GM12878 (cell line): ENCODE results near the gene SMARCC2. TPM values are rescaled to one million over a fixed set of nuclear protein-coding genes. Genes with fewer than 3 reads are reported as not detected.

ENCODE experiments used
- BHLHE40 ChIP-seq, 2 experiments: fragments of 450-650 bp in 1 of 2; IDR thresholded peaks; 2 replicates each; pipeline ENCODE4 v1.6.1; 2011 to 2017; ENCODE audit warnings: low read depth in 2 of 2, borderline replicate concordance in 1 of 2, improper control_type of control experiment in 1 of 2, low read length in 1 of 2, mild to moderate bottlenecking in 1 of 2
- CBFB ChIP-seq: IDR thresholded peaks from 2 replicates; pipeline ENCODE4 v1.6.1; 2016; ENCODE audit warnings: antibody characterized with exemption, low read depth
- EGR1 ChIP-seq, 2 experiments: IDR thresholded peaks; 1 replicate in 1 of 2; 2 replicates in 1 of 2; pipeline ENCODE4 v1.6.1; 2011 to 2012; ENCODE audit warnings: low read depth in 2 of 2, low read length in 2 of 2, borderline replicate concordance in 1 of 2, mild to moderate bottlenecking in 1 of 2, moderate library complexity in 1 of 2
- GABPA ChIP-seq: IDR thresholded peaks from 2 replicates; pipeline ENCODE4 v1.6.1; 2014; ENCODE audit warnings: antibody characterized with exemption, low read depth, mild to moderate bottlenecking, inconsistent platforms
- GATAD2B ChIP-seq: fragments of 450-650 bp; conservative IDR thresholded peaks from 2 replicates; pipeline ENCODE4 v1.6.1; 2017; ENCODE audit warnings: low read depth, mild to moderate bottlenecking, moderate library complexity
- HCFC1 ChIP-seq: fragments of 150-350 bp; IDR thresholded peaks from 2 replicates; pipeline ENCODE4 v1.6.1; 2014; ENCODE audit warnings: low read length
- HDGF ChIP-seq: fragments of 450-650 bp; IDR thresholded peaks from 2 replicates; pipeline ENCODE4 v1.6.1; 2016; ENCODE audit warnings: antibody characterized with exemption
- IKZF2 ChIP-seq, 2 experiments: fragments of 450-650 bp; IDR thresholded peaks; 2 replicates each; pipeline ENCODE4 v1.6.1; 2017; ENCODE audit warnings: mild to moderate bottlenecking in 2 of 2, moderate library complexity in 2 of 2
- MTA2 ChIP-seq: fragments of 450-650 bp; IDR thresholded peaks from 2 replicates; pipeline ENCODE4 v1.6.1; 2016; ENCODE audit warnings: low read depth, mild to moderate bottlenecking, moderate library complexity
- NBN ChIP-seq: fragments of 450-650 bp; IDR thresholded peaks from 2 replicates; pipeline ENCODE4 v1.6.1; 2016
- NRF1 ChIP-seq: conservative IDR thresholded peaks from 2 replicates; pipeline ENCODE4 v1.6.1; 2011; ENCODE audit warnings: mild to moderate bottlenecking, low read depth, low read length, improper control_type of control experiment
- RELB ChIP-seq: fragments of 450-650 bp; IDR thresholded peaks from 2 replicates; pipeline ENCODE4 v1.6.1; 2017; ENCODE audit warnings: low read depth, mild to moderate bottlenecking, moderate library complexity
- SIN3A ChIP-seq: IDR thresholded peaks from 2 replicates; pipeline ENCODE4 v1.6.1; 2012; ENCODE audit warnings: low read depth, low read length, improper control_type of control experiment
- SMAD1 ChIP-seq: fragments of 450-650 bp; IDR thresholded peaks from 2 replicates; pipeline ENCODE4 v1.6.1; 2018; ENCODE audit warnings: mild to moderate bottlenecking, low read depth; ENCODE audit not compliant: partially characterized antibody
- SMARCA5 ChIP-seq: fragments of 450-650 bp; IDR thresholded peaks from 2 replicates; pipeline ENCODE4 v1.6.1; 2017; ENCODE audit warnings: mild to moderate bottlenecking
- SPI1 ChIP-seq: IDR thresholded peaks from 2 replicates; pipeline ENCODE4 v1.6.1; 2011; ENCODE audit warnings: low read depth, mild to moderate bottlenecking, low read length, moderate library complexity, borderline replicate concordance; ENCODE audit not compliant: insufficient read depth
- SUPT20H ChIP-seq: IDR thresholded peaks from 2 replicates; pipeline ENCODE4 v1.6.1; 2011; ENCODE audit warnings: low read depth, mild to moderate bottlenecking, low read length, moderate library complexity, borderline replicate concordance; ENCODE audit not compliant: control insufficient read depth
- ZNF687 ChIP-seq: fragments of 450-650 bp; IDR thresholded peaks from 2 replicates; pipeline ENCODE4 v1.6.1; 2017; ENCODE audit warnings: mild to moderate bottlenecking, moderate library complexity
- ZSCAN29 ChIP-seq: fragments of 450-650 bp; IDR thresholded peaks from 2 replicates; pipeline ENCODE4 v1.6.1; 2017; ENCODE audit warnings: mild to moderate bottlenecking, moderate library complexity
- polyA plus RNA-seq, 11 experiments: library from polyadenylated mRNA; depleted of rRNA in 4 of 11; unstranded in 6 of 11; stranded (reverse) in 5 of 11; fragments of >200 nt; fragmentation: Nextera tagmentation in 4 of 11; fragmentation: Illumina TruSeq in 1 of 11; extraction: Ambion mirVana in 4 of 11; extraction: Trizol in 1 of 11; gene quantifications; 1 replicate in 1 of 11; 2 replicates in 10 of 11; pipeline versions ENCODE4 v1.2.1 to v1.2.3, GENCODE V29; 2011 to 2016; ENCODE audit warnings: inconsistent platforms in 2 of 11, missing spikeins in 2 of 11, low read depth in 1 of 11
- total RNA-seq, 4 experiments: library from RNA; depleted of rRNA in 3 of 4; stranded (reverse); fragments of >200 nt in 3 of 4; fragmentation: Illumina TruSeq in 1 of 4; extraction: Trizol in 1 of 4; gene quantifications; 2 replicates each; pipeline versions ENCODE4 v1.2.1 to v1.2.3, GENCODE V29; 2013 to 2021
- TF ChIP-seq, protein P1 (sequence below): fragments of 450-650 bp; IDR thresholded peaks from 2 replicates; pipeline ENCODE4 v1.6.1; 2018; ENCODE audit warnings: borderline replicate concordance, mild to moderate bottlenecking; ENCODE audit not compliant: partially characterized antibody

Gene SMARCC2
- total and polyA plus RNA-seq, 10 of the 15 experiments (the other 5 are each of a cell fraction or from before 2014, with no cell fraction given) = 13.6 to 71.2 (median 42.3) TPM

DNA sequence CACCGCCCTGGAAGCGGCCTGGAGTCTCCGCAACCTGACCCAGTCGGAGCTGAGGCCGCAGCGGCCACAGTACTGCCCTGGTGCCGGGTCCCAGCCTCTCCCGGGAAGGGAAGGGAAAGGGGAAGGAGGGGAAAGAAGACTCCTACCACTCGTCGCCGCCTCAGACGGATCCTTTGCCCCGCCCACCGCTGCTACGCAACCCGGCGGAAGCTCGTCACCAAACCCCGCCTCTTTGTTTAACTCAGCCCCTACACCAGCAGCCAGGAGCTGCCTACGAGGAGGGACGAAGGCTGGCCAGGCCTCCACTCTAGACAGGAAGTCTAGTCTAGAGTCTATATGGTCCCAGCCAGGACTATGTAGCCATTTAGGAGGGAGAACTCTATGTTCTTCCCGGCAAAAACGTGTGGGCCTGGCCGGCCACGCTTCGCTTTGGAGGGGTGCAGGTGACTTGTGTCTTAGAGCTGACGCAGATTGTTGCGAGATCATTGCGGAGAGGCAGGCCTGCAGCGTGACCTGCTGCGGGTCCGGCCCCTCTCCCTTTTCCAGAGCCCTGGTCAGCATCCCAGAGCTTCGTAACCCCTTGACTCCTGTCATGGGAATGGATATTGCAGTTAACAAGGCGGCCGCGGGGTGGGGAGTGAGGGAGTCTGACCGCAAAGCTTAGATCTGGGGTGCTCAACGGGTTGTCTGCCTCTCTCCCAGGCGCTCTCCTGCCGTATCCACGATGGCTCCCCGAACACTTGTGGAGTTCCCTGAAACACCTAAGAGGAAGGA is 32.7 kb upstream of the SMARCC2 start, which contains the start of gene RNF41 (continued):
- TF ChIP-seq, protein P1, sequence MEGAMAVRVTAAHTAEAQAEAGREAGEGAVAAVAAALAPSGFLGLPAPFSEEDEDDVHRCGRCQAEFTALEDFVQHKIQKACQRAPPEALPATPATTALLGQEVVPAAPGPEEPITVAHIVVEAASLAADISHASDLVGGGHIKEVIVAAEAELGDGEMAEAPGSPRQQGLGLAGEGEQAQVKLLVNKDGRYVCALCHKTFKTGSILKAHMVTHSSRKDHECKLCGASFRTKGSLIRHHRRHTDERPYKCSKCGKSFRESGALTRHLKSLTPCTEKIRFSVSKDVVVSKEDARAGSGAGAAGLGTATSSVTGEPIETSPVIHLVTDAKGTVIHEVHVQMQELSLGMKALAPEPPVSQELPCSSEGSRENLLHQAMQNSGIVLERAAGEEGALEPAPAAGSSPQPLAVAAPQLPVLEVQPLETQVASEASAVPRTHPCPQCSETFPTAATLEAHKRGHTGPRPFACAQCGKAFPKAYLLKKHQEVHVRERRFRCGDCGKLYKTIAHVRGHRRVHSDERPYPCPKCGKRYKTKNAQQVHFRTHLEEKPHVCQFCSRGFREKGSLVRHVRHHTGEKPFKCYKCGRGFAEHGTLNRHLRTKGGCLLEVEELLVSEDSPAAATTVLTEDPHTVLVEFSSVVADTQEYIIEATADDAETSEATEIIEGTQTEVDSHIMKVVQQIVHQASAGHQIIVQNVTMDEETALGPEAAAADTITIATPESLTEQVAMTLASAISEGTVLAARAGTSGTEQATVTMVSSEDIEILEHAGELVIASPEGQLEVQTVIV = no peak
- TF ChIP-seq ZSCAN29 (peak; percentile 93), SMAD1 (peak; percentile 67), HCFC1 (0 out of 2 replicates have a peak, but pooled peaks have one; percentile 12), EGR1 (IDR thresholded peaks at IDR 0.05; ENCODE audit: borderline replicate concordance in 1 of 2, low read depth in 2 of 2, low read length in 2 of 2) (0 out of 3 replicates have a peak, but pooled peaks of 1 of the 2 experiments have one; percentile 30), IKZF2 (IDR thresholded peaks at IDR 0.05) (peak in 1 of 2 experiments; percentile 7; a peak in 2 of 4 replicates), ZNF687 (peak; percentile 49; the same call in 1 of the 2 replicates), HDGF (no peak), SIN3A (0 out of 2 replicates have a peak, but pooled peaks have one; percentile 35), GATAD2B (0 out of 2 replicates have a peak, but pooled peaks have one; percentile 49), RELB (0 out of 2 replicates have a peak, but pooled peaks have one; percentile 10), SUPT20H (no peak), SMARCA5 (peak; percentile 36; the same call in 1 of the 2 replicates), NRF1 (peak; percentile 17; the same call in 1 of the 2 replicates), MTA2 (0 out of 2 replicates have a peak, but pooled peaks have one; percentile 10), CBFB (no peak), BHLHE40 (IDR thresholded peaks at IDR 0.05; ENCODE audit: borderline replicate concordance in 1 of 2, low read depth in 2 of 2, low read length in 1 of 2) (peak; percentile 22 to 48; a peak in 2 of 4 replicates), GABPA (peak; percentile 80), NBN (peak; percentile 38; the same call in 1 of the 2 replicates), SPI1 (0 out of 2 replicates have a peak, but pooled peaks have one; percentile 16)
